ENCODE measurements around the gene APBA1. TPM values are rescaled to one million over a fixed set of nuclear protein-coding genes. Genes with fewer than 3 reads are reported as not detected.

Gene APBA1
- total and polyA plus RNA-seq, 2 of the 8 experiments (the other 6 are each of a cell fraction or from before 2014, with no cell fraction given): 0.36 to 0.60 TPM

- TF ChIP-seq ZNF274 (IDR thresholded peaks at IDR 0.05; ENCODE audit: borderline replicate concordance, extremely low read depth, low read length) (no peak), SP1 (IDR thresholded peaks at IDR 0.05; ENCODE audit: low read depth, low read length) (no peak), SUZ12 (IDR thresholded peaks at IDR 0.05; ENCODE audit: low read length) (no peak), TAF7 (optimal IDR thresholded peaks at IDR 0.05; ENCODE audit: borderline replicate concordance, low read depth, low read length) (no peak), NANOG (IDR thresholded peaks at IDR 0.05; ENCODE audit: insufficient read depth, low read depth, low read length, poor library complexity, severe bottlenecking) (no peak)
Measured at GRCh38 chr9:69519470-69520240, 152.5 kb downstream of the APBA1 start (continued).

Measured in H1 (cell line).